Gastroesophageal sphincter (tissue), 3 donors: ENCODE data around the gene ACSL4.

Source experiments
- EP300 ChIP-seq: sonication (generic); formaldehyde crosslinking; IDR thresholded peaks from one replicate; pipeline ENCODE4 v1.6.1; 2017; ENCODE audit warnings: antibody characterized with exemption, mild to moderate bottlenecking
- POLR2A ChIP-seq, 2 donors: fragments of 450-650 bp; IDR thresholded peaks; one replicate each; pipeline ENCODE4 v1.6.1; 2017; ENCODE audit warnings: antibody characterized with exemption in 2 of 2, mild to moderate bottlenecking in 2 of 2, moderate library complexity in 1 of 2
- POLR2AphosphoS5 ChIP-seq: sonication (generic); formaldehyde crosslinking; IDR thresholded peaks from one replicate; pipeline ENCODE4 v1.6.1; 2017; ENCODE audit warnings: antibody characterized with exemption
- TF ChIP-seq, protein P1 (sequence below), 4 experiments: fragments of 200-600 bp in 2 of 4; fragments of 450-650 bp in 2 of 4; sonication (generic) in 1 of 4; IDR thresholded peaks; one replicate each; pipeline ENCODE4 v1.5.1; 2017 to 2019; ENCODE audit warnings: antibody characterized with exemption in 4 of 4, mild to moderate bottlenecking in 2 of 4, moderate library complexity in 2 of 4

GRCh38 chrX:109716431-109717028 lies 16.5 kb downstream of the ACSL4 start:
- TF ChIP-seq EP300 (no peak), POLR2AphosphoS5 (no peak), POLR2A (IDR thresholded peaks at IDR 0.05) (no peak)
- TF ChIP-seq, protein P1, sequence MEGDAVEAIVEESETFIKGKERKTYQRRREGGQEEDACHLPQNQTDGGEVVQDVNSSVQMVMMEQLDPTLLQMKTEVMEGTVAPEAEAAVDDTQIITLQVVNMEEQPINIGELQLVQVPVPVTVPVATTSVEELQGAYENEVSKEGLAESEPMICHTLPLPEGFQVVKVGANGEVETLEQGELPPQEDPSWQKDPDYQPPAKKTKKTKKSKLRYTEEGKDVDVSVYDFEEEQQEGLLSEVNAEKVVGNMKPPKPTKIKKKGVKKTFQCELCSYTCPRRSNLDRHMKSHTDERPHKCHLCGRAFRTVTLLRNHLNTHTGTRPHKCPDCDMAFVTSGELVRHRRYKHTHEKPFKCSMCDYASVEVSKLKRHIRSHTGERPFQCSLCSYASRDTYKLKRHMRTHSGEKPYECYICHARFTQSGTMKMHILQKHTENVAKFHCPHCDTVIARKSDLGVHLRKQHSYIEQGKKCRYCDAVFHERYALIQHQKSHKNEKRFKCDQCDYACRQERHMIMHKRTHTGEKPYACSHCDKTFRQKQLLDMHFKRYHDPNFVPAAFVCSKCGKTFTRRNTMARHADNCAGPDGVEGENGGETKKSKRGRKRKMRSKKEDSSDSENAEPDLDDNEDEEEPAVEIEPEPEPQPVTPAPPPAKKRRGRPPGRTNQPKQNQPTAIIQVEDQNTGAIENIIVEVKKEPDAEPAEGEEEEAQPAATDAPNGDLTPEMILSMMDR (IDR thresholded peaks at IDR 0.05): no peak
